NCI-H1694 treated with DMSO at 0.1 percent for 48 hours (cell line): ENCODE measurements around the gene TTC4.

Source experiments
- DNase-seq: peaks from one replicate; lab custom pipeline; 2025; lab: John Stamatoyannopoulos, UW

The TTC4 gene

GRCh38 chr1:54715493-54716298, at the start of gene TTC4:
Gene TTC4 (plus strand): TSS chr1:54715861. CDS start chr1:54715909, 48 bp downstream.
- peak; percentile 64 for DNase-seq

- no peak for DNase-seq
Observed at GRCh38 chr1:54666333-54666732, 49.3 kb upstream of the TTC4 start.

GRCh38 chr1:54667797-54668196, 47.9 kb upstream of the TTC4 start:
- DNase-seq, result no peak

- DNase-seq, result no peak
Observed at GRCh38 chr1:54668567-54668966, 47.1 kb upstream of the TTC4 start.

GRCh38 chr1:54671985-54672608, 43.6 kb upstream of the TTC4 start:
- peak; percentile 54 for DNase-seq

GRCh38 chr1:54678776-54679643, 36.7 kb upstream of the TTC4 start:
- DNase-seq, result no peak

- DNase-seq, result no peak
Observed at GRCh38 chr1:54679706-54680105, 36.0 kb upstream of the TTC4 start.

- no peak for DNase-seq
Observed at GRCh38 chr1:54680387-54680786, 35.3 kb upstream of the TTC4 start.

GRCh38 chr1:54681358-54681757, 34.3 kb upstream of the TTC4 start:
- no peak for DNase-seq

- no peak for DNase-seq
Observed at GRCh38 chr1:54683453-54683852, 32.2 kb upstream of the TTC4 start.

GRCh38 chr1:54685335-54685905, 30.2 kb upstream of the TTC4 start:
- no peak for DNase-seq

GRCh38 chr1:54686155-54686554, 29.5 kb upstream of the TTC4 start:
- DNase-seq, result no peak

- DNase-seq, result no peak
Observed at GRCh38 chr1:54694771-54695170, 20.9 kb upstream of the TTC4 start.

GRCh38 chr1:54695221-54695620, 20.4 kb upstream of the TTC4 start:
- no peak for DNase-seq

- DNase-seq, result no peak
Observed at GRCh38 chr1:54695764-54696163, 19.9 kb upstream of the TTC4 start.

GRCh38 chr1:54696262-54696661, 19.4 kb upstream of the TTC4 start:
- DNase-seq, result no peak

GRCh38 chr1:54697896-54698295, 17.8 kb upstream of the TTC4 start:
- DNase-seq, result no peak

- DNase-seq, result no peak
Observed at GRCh38 chr1:54698346-54698745, 17.3 kb upstream of the TTC4 start.

- no peak for DNase-seq
Observed at GRCh38 chr1:54699936-54700525, 15.6 kb upstream of the TTC4 start.

- DNase-seq, result no peak
Observed at GRCh38 chr1:54701066-54701465, 14.6 kb upstream of the TTC4 start.

GRCh38 chr1:54701996-54702395, 13.7 kb upstream of the TTC4 start:
- no peak for DNase-seq

GRCh38 chr1:54703471-54703870, 12.2 kb upstream of the TTC4 start:
- DNase-seq, result no peak
